Vagina (tissue), 2 donors: ENCODE measurements around the gene ZKSCAN5.

Source experiments
- POLR2A ChIP-seq, 2 donors: fragments of 450-650 bp; IDR thresholded peaks; one replicate each; pipeline ENCODE4 v1.6.1; 2017; ENCODE audit warnings: antibody characterized with exemption in 2 of 2, mild to moderate bottlenecking in 2 of 2, moderate library complexity in 2 of 2
- POLR2AphosphoS5 ChIP-seq, 2 donors: sonication (generic); formaldehyde crosslinking; IDR thresholded peaks; one replicate each; pipeline ENCODE4 v1.9.0; 2017; ENCODE audit warnings: antibody characterized with exemption in 2 of 2, mild to moderate bottlenecking in 2 of 2, low read depth in 1 of 2; ENCODE audit not compliant: insufficient read depth in 1 of 2

DNA sequence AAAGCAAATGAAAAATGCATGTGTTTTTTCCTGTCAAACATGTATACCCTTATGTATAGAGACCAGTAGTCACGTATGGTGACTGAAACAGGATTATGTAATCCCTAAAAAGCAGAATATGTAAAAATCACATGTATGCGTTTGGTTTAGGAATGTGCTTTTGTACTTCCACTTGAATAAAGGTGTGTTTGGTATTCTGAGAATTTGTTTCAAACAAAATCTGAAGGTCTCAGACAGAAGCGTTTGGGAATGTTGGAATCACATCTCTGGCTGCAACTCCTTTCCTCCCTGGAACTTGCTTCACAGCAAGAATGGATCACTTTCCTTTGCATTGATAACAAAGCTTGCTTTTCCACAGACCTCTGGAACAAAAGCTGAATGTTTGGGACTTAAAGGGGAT lies 71.8 kb downstream of the ZKSCAN5 start:
- no peak for TF ChIP-seq POLR2A (IDR thresholded peaks at IDR 0.05)
- TF ChIP-seq POLR2AphosphoS5 (IDR thresholded peaks at IDR 0.05; ENCODE audit: insufficient read depth in 1 of 2, low read depth in 1 of 2), result no peak
